ENCODE data around the gene LAMB1.

DNA sequence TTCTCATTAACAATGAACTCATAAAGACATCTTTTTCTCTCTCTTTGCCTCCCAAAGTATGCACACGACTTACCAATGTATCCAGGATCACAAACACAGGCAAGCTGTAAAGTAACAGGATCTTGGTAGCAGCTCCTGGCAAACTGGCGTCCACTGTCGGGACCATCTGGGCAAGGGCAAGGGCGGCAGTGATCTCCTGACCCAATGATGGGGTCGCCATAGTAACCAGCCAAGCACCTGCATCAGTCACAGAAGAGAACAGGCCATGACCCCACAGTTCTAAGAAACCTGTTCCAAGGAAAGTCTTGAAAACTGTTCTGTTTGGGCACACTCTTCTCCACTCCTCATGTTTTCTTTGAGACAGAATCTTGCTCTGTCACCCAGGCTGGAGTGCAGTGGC lies 47.6 kb downstream of the LAMB1 start:
- TF ChIP-seq TAF1 (IDR thresholded peaks at IDR 0.05; ENCODE audit: low read depth, low read length): no peak
- TF ChIP-seq POLR2AphosphoS5 (IDR thresholded peaks at IDR 0.05; ENCODE audit: low read depth, low read length): no peak
- no peak for TF ChIP-seq POLR2A (IDR thresholded peaks at IDR 0.05; ENCODE audit: low read depth, low read length)
- TF ChIP-seq SPI1 (IDR thresholded peaks at IDR 0.05; ENCODE audit: low read depth, low read length): no peak
- no peak for TF ChIP-seq POU2F2 (IDR thresholded peaks at IDR 0.05; ENCODE audit: low read depth, low read length)
- no peak for TF ChIP-seq PAX5 (IDR thresholded peaks at IDR 0.05; ENCODE audit: insufficient read depth, low read length, severe bottlenecking)
